ENCODE data around the gene CRMP1.

- no peak for TF ChIP-seq POLR2A (IDR thresholded peaks at IDR 0.05)
- no peak for TF ChIP-seq CTCF (IDR thresholded peaks at IDR 0.05)
Observed at GRCh38 chr4:5888222-5889001, 4.5 kb downstream of the CRMP1 start.
